Left ventricle myocardium superior (tissue), 1 donor: ENCODE results near the gene BEND5. TPM values are rescaled to one million over a fixed set of nuclear protein-coding genes. Genes with fewer than 3 reads are reported as not detected.

ENCODE experiments used
- ATAC-seq: fragments of 200-7000 bp; cut with Tn5 transposase; one replicate; pipeline ENCODE4 v1.9.1; 2020; ENCODE audit warnings: mild to moderate bottlenecking, moderate library complexity
- DNase-seq: peaks from one replicate; pipeline ENCODE4 v3.0.0-alpha.2; 2020
- intact Hi-C: fragments of 100-400 bp; cut with micrococcal nuclease; formaldehyde crosslinking; loops from one replicate; pipeline ENCODE4 v1.11.0; 2022
- total RNA-seq: library from RNA; stranded (reverse); fragmentation: NEBNext Ultra II Directional; extraction: Animal tissue kit (Norgen Biotek cat#: 25700); gene quantifications from one replicate; pipeline ENCODE4 v1.2.1, GENCODE V29; 2021
- donor health status: DM: no; HTN: yes; CAD: no; lungs with severe emphysema.

The BEND5 gene
- total RNA-seq, 1 donor from 2014 or later: 3.9 TPM

- no peak for ATAC-seq
- intact Hi-C loops: no loop called here
- no peak for DNase-seq
Observed at GRCh38 chr1:48730164-48730910, 46.4 kb downstream of the BEND5 start.

GRCh38 chr1:48728584-48728983 lies 48.1 kb downstream of the BEND5 start:
- DNase-seq (no peak), ATAC-seq (no peak)
- intact Hi-C loops: no loop called here

GRCh38 chr1:48726557-48727215 lies 50.0 kb downstream of the BEND5 start:
- ATAC-seq: no peak
- intact Hi-C loops: no loop called here
- no peak for DNase-seq

GRCh38 chr1:48726139-48726538 lies 50.6 kb downstream of the BEND5 start:
- no peak for ATAC-seq
- no peak for DNase-seq
- intact Hi-C loops: no loop called here

GRCh38 chr1:48725341-48726046 lies 51.2 kb downstream of the BEND5 start:
- intact Hi-C loops: no loop called here
- ATAC-seq (no peak), DNase-seq (no peak)

GRCh38 chr1:48720929-48721328 lies 55.8 kb downstream of the BEND5 start:
- ATAC-seq: no peak
- DNase-seq: no peak
- intact Hi-C loops: no loop called here

GRCh38 chr1:48718705-48719104 lies 58.0 kb downstream of the BEND5 start:
- ATAC-seq (no peak), DNase-seq (no peak)
- intact Hi-C loops: no loop called here

- DNase-seq (no peak), ATAC-seq (no peak)
- intact Hi-C loops: no loop called here
Observed at GRCh38 chr1:48718116-48718630, 58.5 kb downstream of the BEND5 start.

- DNase-seq: no peak
Observed at GRCh38 chr1:48717082-48717481, 59.6 kb downstream of the BEND5 start.

GRCh38 chr1:48715921-48716320 lies 60.8 kb downstream of the BEND5 start:
- ATAC-seq (no peak), DNase-seq (no peak)
- intact Hi-C loops: no loop called here

More at GRCh38 chr1:48717082-48717481, 59.6 kb downstream of the BEND5 start:
- ATAC-seq: no peak
- intact Hi-C loops: no loop called here

GRCh38 chr1:48710915-48711314 lies 65.8 kb downstream of the BEND5 start:
- ATAC-seq (no peak), DNase-seq (no peak)
- intact Hi-C loops: no loop called here

GRCh38 chr1:48710318-48710717 lies 66.4 kb downstream of the BEND5 start:
- intact Hi-C loops: no loop called here
- no peak for DNase-seq
- no peak for ATAC-seq

- no peak for ATAC-seq
- no peak for DNase-seq
- intact Hi-C loops: loop anchor here (5.0 kb wide), 1 partner anchor 228 kb away; no protein-coding TSS in a partner anchor
Observed at GRCh38 chr1:48704736-48705135, 72.0 kb downstream of the BEND5 start.

- intact Hi-C loops: loop anchor here (5.0 kb wide), 1 partner anchor 231 kb away; no protein-coding TSS in a partner anchor
- no peak for ATAC-seq
Observed at GRCh38 chr1:48701445-48701844, 75.2 kb downstream of the BEND5 start.

GRCh38 chr1:48697066-48697707 lies 79.5 kb downstream of the BEND5 start:
- intact Hi-C loops: loop anchor here (10.0 kb wide), 1 partner anchor 592 kb away; no protein-coding TSS in a partner anchor
- ATAC-seq (peak; percentile 36), DNase-seq (peak; percentile 73)

More at GRCh38 chr1:48701445-48701844, 75.2 kb downstream of the BEND5 start:
- DNase-seq: no peak

GRCh38 chr1:48695161-48695560 lies 81.5 kb downstream of the BEND5 start:
- ATAC-seq (no peak), DNase-seq (no peak)
- intact Hi-C loops: loop anchor here (10.0 kb wide), 1 partner anchor 590 kb away; no protein-coding TSS in a partner anchor

GRCh38 chr1:48693674-48694320 lies 82.9 kb downstream of the BEND5 start:
- no peak for ATAC-seq
- DNase-seq: no peak
- intact Hi-C loops: loop anchor here (10.0 kb wide), 1 partner anchor 589 kb away; no protein-coding TSS in a partner anchor

- ATAC-seq (no peak), DNase-seq (no peak)
- intact Hi-C loops: loop anchor here (10.0 kb wide), 1 partner anchor 588 kb away; no protein-coding TSS in a partner anchor
Observed at GRCh38 chr1:48693180-48693579, 83.5 kb downstream of the BEND5 start.
